ENCODE measurements around the gene TMPRSS6.

The TMPRSS6 gene

DNA sequence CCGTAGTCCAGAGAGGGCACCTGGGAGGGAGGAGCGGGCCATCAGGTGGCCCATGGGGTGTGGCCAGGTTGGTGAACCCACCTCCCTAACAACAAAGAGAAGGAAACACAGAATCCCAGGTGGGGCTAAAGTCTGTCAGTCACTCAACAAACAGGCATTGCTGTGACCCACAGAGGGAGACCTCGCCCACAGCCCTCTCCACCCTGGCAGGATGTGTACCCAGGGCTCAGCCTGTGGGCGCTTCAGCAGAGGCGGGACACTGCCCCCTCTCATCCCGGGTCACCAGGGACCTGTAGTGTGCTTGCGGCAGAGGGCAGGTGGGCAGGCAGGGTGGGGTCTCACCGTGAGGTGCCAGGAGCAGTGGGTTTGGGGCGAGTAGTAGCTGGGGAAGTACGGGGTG, 25.1 kb downstream of the TMPRSS6 start:
- TF ChIP-seq SIN3A (IDR thresholded peaks at IDR 0.05; ENCODE audit: borderline replicate concordance, insufficient read depth, low read length) (no peak), REST (IDR thresholded peaks at IDR 0.05; ENCODE audit: insufficient read depth in 1 of 2, low read depth in 2 of 2, low read length in 2 of 2) (no peak), POLR2AphosphoS5 (IDR thresholded peaks at IDR 0.05; ENCODE audit: low read depth, low read length) (no peak), TAF1 (IDR thresholded peaks at IDR 0.05; ENCODE audit: borderline replicate concordance, insufficient read depth, low read length) (no peak), FOXP2 (optimal IDR thresholded peaks at IDR 0.05; ENCODE audit: borderline replicate concordance, extremely low read depth, extremely low read length, insufficient read depth) (no peak)

- TF ChIP-seq POLR2AphosphoS5 (IDR thresholded peaks at IDR 0.05; ENCODE audit: low read depth, low read length) (no peak), SIN3A (IDR thresholded peaks at IDR 0.05; ENCODE audit: borderline replicate concordance, insufficient read depth, low read length) (no peak), FOXP2 (optimal IDR thresholded peaks at IDR 0.05; ENCODE audit: borderline replicate concordance, extremely low read depth, extremely low read length, insufficient read depth) (no peak), REST (IDR thresholded peaks at IDR 0.05; ENCODE audit: insufficient read depth in 1 of 2, low read depth in 2 of 2, low read length in 2 of 2) (no peak), TAF1 (IDR thresholded peaks at IDR 0.05; ENCODE audit: borderline replicate concordance, insufficient read depth, low read length) (no peak)
Measured at GRCh38 chr22:37083914-37084313, 25.6 kb downstream of the TMPRSS6 start.

- TF ChIP-seq FOXP2 (optimal IDR thresholded peaks at IDR 0.05; ENCODE audit: borderline replicate concordance, extremely low read depth, extremely low read length, insufficient read depth) (no peak), REST (IDR thresholded peaks at IDR 0.05; ENCODE audit: insufficient read depth in 1 of 2, low read depth in 2 of 2, low read length in 2 of 2) (no peak), SIN3A (IDR thresholded peaks at IDR 0.05; ENCODE audit: borderline replicate concordance, insufficient read depth, low read length) (no peak), POLR2AphosphoS5 (IDR thresholded peaks at IDR 0.05; ENCODE audit: low read depth, low read length) (no peak), TAF1 (IDR thresholded peaks at IDR 0.05; ENCODE audit: borderline replicate concordance, insufficient read depth, low read length) (no peak)
Measured at GRCh38 chr22:37082251-37082873, 27.2 kb downstream of the TMPRSS6 start.

- TF ChIP-seq FOXP2 (optimal IDR thresholded peaks at IDR 0.05; ENCODE audit: borderline replicate concordance, extremely low read depth, extremely low read length, insufficient read depth) = no peak
- no peak for TF ChIP-seq TAF1 (IDR thresholded peaks at IDR 0.05; ENCODE audit: borderline replicate concordance, insufficient read depth, low read length)
- TF ChIP-seq POLR2AphosphoS5 (IDR thresholded peaks at IDR 0.05; ENCODE audit: low read depth, low read length) = no peak
- no peak for TF ChIP-seq SIN3A (IDR thresholded peaks at IDR 0.05; ENCODE audit: borderline replicate concordance, insufficient read depth, low read length)
- TF ChIP-seq REST (IDR thresholded peaks at IDR 0.05; ENCODE audit: insufficient read depth in 1 of 2, low read depth in 2 of 2, low read length in 2 of 2) = no peak
Measured at GRCh38 chr22:37080838-37081237, 28.7 kb downstream of the TMPRSS6 start.
